NCI-H2196 treated with DMSO at 0.1 percent for 48 hours (cell line): Measurements from ENCODE around the gene CEP68.
"Not testable (repeated sequence)": the region's sequence is repeated elsewhere in the genome, so short reads cannot be mapped to it uniquely, and the experiment has no call there.

Experiments used
- DNase-seq: peaks from one replicate; lab custom pipeline; 2025; ENCODE audit not compliant: unreplicated experiment; lab: John Stamatoyannopoulos, UW

The CEP68 gene

GRCh38 chr2:65056215-65057053 lies at the start of gene CEP68:
CEP68 (plus strand) TSS chr2:65056416; CDS start chr2:65069445, 13,029 bp downstream.
- DNase-seq = peak; percentile 81

- no peak for DNase-seq
These were observed 42.4 kb upstream of the CEP68 start for GRCh38 chr2:65013776-65014175.

GRCh38 chr2:65015731-65016130 lies 40.5 kb upstream of the CEP68 start:
- no peak for DNase-seq

GRCh38 chr2:65016789-65017188 lies 39.4 kb upstream of the CEP68 start:
- DNase-seq = no peak

- no peak for DNase-seq
These were observed 38.9 kb upstream of the CEP68 start for GRCh38 chr2:65017335-65017734.

GRCh38 chr2:65018141-65018582 lies 38.1 kb upstream of the CEP68 start:
- no peak for DNase-seq

GRCh38 chr2:65019010-65019409 lies 37.2 kb upstream of the CEP68 start:
- no peak for DNase-seq

GRCh38 chr2:65019675-65020195 lies 36.5 kb upstream of the CEP68 start:
- no peak for DNase-seq

GRCh38 chr2:65020251-65020650 lies 36.0 kb upstream of the CEP68 start:
- not testable (repeated sequence) for DNase-seq

- DNase-seq = no peak
These were observed 35.2 kb upstream of the CEP68 start for GRCh38 chr2:65020943-65021528.

- no peak for DNase-seq
These were observed 34.5 kb upstream of the CEP68 start for GRCh38 chr2:65021709-65022108.

GRCh38 chr2:65022189-65022588 lies 34.0 kb upstream of the CEP68 start:
- no peak for DNase-seq

- no peak for DNase-seq
These were observed 32.5 kb upstream of the CEP68 start for GRCh38 chr2:65023742-65024141.

GRCh38 chr2:65024149-65024829 lies 31.9 kb upstream of the CEP68 start:
- no peak for DNase-seq

GRCh38 chr2:65025453-65026123 lies 30.6 kb upstream of the CEP68 start:
- no peak for DNase-seq

- DNase-seq = no peak
These were observed 30.1 kb upstream of the CEP68 start for GRCh38 chr2:65026154-65026553.

- no peak for DNase-seq
These were observed 29.3 kb upstream of the CEP68 start for GRCh38 chr2:65026704-65027464.

GRCh38 chr2:65027616-65028244 lies 28.5 kb upstream of the CEP68 start:
- no peak for DNase-seq

GRCh38 chr2:65030476-65031332 lies 25.5 kb upstream of the CEP68 start:
- DNase-seq = no peak
